HepG2 (cell line): Measurements from ENCODE around the gene GSS. TPM values are rescaled to one million over a fixed set of nuclear protein-coding genes. Genes with fewer than 3 reads are reported as not detected.
A peak's percentile ranks its signal among the peaks of the same experiment; 100 is the strongest.

ENCODE experiments used
- EHMT2 ChIP-seq: fragments of 200-600 bp; sonication (generic); IDR thresholded peaks from 2 replicates; pipeline ENCODE4 v1.7.0; 2017; ENCODE audit warnings: antibody characterized with exemption, low read depth, low read length, borderline replicate concordance
- FOSL1 ChIP-seq: sonication (generic); formaldehyde crosslinking; IDR thresholded peaks from 2 replicates; pipeline ENCODE4 v1.9.0; 2021; ENCODE audit warnings: missing genetic modification reagents, borderline replicate concordance
- JUNB ChIP-seq: sonication (generic); formaldehyde crosslinking; IDR thresholded peaks from 2 replicates; pipeline ENCODE4 v1.8.0; 2022; ENCODE audit warnings: missing genetic modification reagents, mild to moderate bottlenecking, borderline replicate concordance
- MATR3 ChIP-seq: sonication (generic); formaldehyde crosslinking; IDR thresholded peaks from 2 replicates; pipeline ENCODE4 v1.4.0; 2020; ENCODE audit warnings: missing genetic modification reagents
- MYC ChIP-seq: sonication (generic); formaldehyde crosslinking; IDR thresholded peaks from 2 replicates; pipeline ENCODE4 v1.9.0; 2021; ENCODE audit warnings: missing genetic modification reagents, borderline replicate concordance
- NCOA1 ChIP-seq: sonication (generic); formaldehyde crosslinking; IDR thresholded peaks from 2 replicates; pipeline ENCODE4 v1.9.0; 2021; ENCODE audit warnings: missing genetic modification reagents
- PITX1 ChIP-seq: sonication (generic); formaldehyde crosslinking; IDR thresholded peaks from 2 replicates; pipeline ENCODE4 v1.5.1; 2020; ENCODE audit warnings: mild to moderate bottlenecking, missing genetic modification reagents
- PTBP1 ChIP-seq: fragments of 200-400 bp; formaldehyde crosslinking; IDR thresholded peaks from 2 replicates; pipeline ENCODE4 v1.6.1; 2018; ENCODE audit warnings: low read length, low read depth; ENCODE audit not compliant: poor library complexity, severe bottlenecking
- REST ChIP-seq, 2 experiments: IDR thresholded peaks; 2 replicates each; pipeline ENCODE4 v1.6.1; 2011 to 2012; ENCODE audit warnings: low read length in 2 of 2, borderline replicate concordance in 1 of 2, low read depth in 1 of 2, mild to moderate bottlenecking in 1 of 2, moderate library complexity in 1 of 2
- SALL2 ChIP-seq: sonication (generic); formaldehyde crosslinking; IDR thresholded peaks from 2 replicates; pipeline ENCODE4 v1.8.1; 2023; ENCODE audit warnings: mild to moderate bottlenecking, missing genetic modification reagents, inconsistent platforms
- SRF ChIP-seq: IDR thresholded peaks from 2 replicates; pipeline ENCODE4 v1.6.1; 2011; ENCODE audit warnings: mild to moderate bottlenecking, low read depth, low read length, moderate library complexity
- SRSF9 ChIP-seq: fragments of 200-400 bp; formaldehyde crosslinking; IDR thresholded peaks from 2 replicates; pipeline ENCODE4 v1.6.1; 2018; ENCODE audit warnings: borderline replicate concordance, mild to moderate bottlenecking, low read depth, low read length; ENCODE audit not compliant: insufficient read depth, poor library complexity, severe bottlenecking
- ZC3H4 ChIP-seq: sonication (generic); formaldehyde crosslinking; IDR thresholded peaks from 2 replicates; pipeline ENCODE4 v1.4.0; 2020; ENCODE audit warnings: missing genetic modification reagents, borderline replicate concordance
- ZFP1 ChIP-seq: IDR thresholded peaks from 2 replicates; pipeline ENCODE4 v1.6.1; 2016
- ZMYM4 ChIP-seq: sonication (generic); formaldehyde crosslinking; IDR thresholded peaks from 2 replicates; pipeline ENCODE4 v1.8.1; 2023; ENCODE audit warnings: mild to moderate bottlenecking, missing genetic modification reagents
- ZNF20 ChIP-seq: sonication (generic); formaldehyde crosslinking; IDR thresholded peaks from 2 replicates; pipeline ENCODE4 v1.4.0; 2020; ENCODE audit warnings: mild to moderate bottlenecking, moderate library complexity, missing genetic modification reagents
- ZNF230 ChIP-seq: sonication (generic); formaldehyde crosslinking; IDR thresholded peaks from 2 replicates; pipeline ENCODE4 v1.4.0; 2020; ENCODE audit warnings: mild to moderate bottlenecking, missing genetic modification reagents
- ZNF232 ChIP-seq: sonication (generic); formaldehyde crosslinking; IDR thresholded peaks from 2 replicates; pipeline ENCODE4 v1.4.0; 2020; ENCODE audit warnings: missing genetic modification reagents, borderline replicate concordance
- ZNF3 ChIP-seq: IDR thresholded peaks from 2 replicates; pipeline ENCODE4 v1.7.0; 2017; ENCODE audit warnings: inconsistent platforms
- ZNF383 ChIP-seq: sonication (generic); formaldehyde crosslinking; IDR thresholded peaks from 2 replicates; pipeline ENCODE4 v1.4.0; 2020; ENCODE audit warnings: missing genetic modification reagents, mild to moderate bottlenecking, borderline replicate concordance
- ZNF841 ChIP-seq: sonication (generic); formaldehyde crosslinking; IDR thresholded peaks from 2 replicates; pipeline ENCODE4 v1.8.1; 2023; ENCODE audit warnings: missing genetic modification reagents, borderline replicate concordance
- ZSCAN22 ChIP-seq: sonication (generic); formaldehyde crosslinking; IDR thresholded peaks from 2 replicates; pipeline ENCODE4 v1.4.0; 2020; ENCODE audit warnings: mild to moderate bottlenecking, missing genetic modification reagents
- ZZZ3 ChIP-seq: sonication (generic); formaldehyde crosslinking; IDR thresholded peaks from 2 replicates; pipeline ENCODE4 v1.4.0; 2020; ENCODE audit warnings: missing genetic modification reagents, mild to moderate bottlenecking, borderline replicate concordance
- polyA plus RNA-seq, 8 experiments: library from polyadenylated mRNA; depleted of rRNA in 3 of 8; stranded (reverse) in 7 of 8; unstranded in 1 of 8; fragments of >200 nt; fragmentation: Illumina TruSeq in 4 of 8; extraction: Trizol in 4 of 8; gene quantifications; 2 replicates each; pipeline versions ENCODE4 v1.2.1 to v1.2.3, GENCODE V29; 2011 to 2016; ENCODE audit warnings: low read depth in 4 of 8, missing spikeins in 1 of 8, mixed read lengths in 1 of 8; ENCODE audit not compliant: insufficient read depth in 1 of 8
- total RNA-seq, 5 experiments: library from RNA; depleted of rRNA; stranded (reverse); fragments of >200 nt; fragmentation: Illumina TruSeq; extraction: Trizol; gene quantifications; 2 replicates each; pipeline ENCODE4 v1.2.3, GENCODE V29; 2016; ENCODE audit warnings: low read depth in 1 of 5
- TF ChIP-seq, protein P1 (sequence below): sonication (generic); formaldehyde crosslinking; IDR thresholded peaks from 2 replicates; pipeline ENCODE4 v1.4.0; 2020; ENCODE audit warnings: missing genetic modification reagents; ENCODE audit errors: not compliant biosample characterization

The GSS gene
- total and polyA plus RNA-seq, 2 of the 13 experiments (the other 11 are each of a cell fraction or from before 2014, with no cell fraction given), result 80.1 to 102 TPM

DNA sequence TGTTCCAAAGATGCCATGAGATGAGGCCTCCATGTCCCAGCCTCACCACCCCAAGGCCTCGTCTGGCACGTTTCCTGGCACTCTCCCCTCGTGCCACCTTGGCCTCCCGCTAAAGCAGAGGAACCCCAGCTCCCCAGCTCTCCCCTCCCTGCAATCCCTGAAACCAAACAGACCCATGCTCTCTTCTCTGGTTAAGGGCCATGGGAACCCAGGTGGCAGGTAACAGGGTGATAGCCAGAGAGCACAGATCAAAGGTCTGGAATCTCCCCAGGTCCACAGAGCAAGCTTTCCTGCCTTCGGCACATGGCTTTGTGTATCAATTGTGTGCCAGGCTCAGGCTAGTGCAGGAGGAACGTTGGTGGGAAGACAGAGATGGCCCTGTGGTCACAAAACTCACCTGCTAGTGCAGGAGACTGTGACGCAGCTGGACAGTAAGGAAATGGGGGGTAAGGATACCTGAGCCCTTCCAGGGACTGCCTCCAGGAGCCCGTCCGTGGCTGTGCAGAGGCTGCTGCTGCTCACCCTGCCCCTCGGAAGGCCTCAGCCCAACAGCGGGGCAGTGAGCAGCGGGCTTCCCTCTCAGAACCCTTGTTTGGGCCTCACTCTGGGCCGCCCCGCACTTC lies 39.0 kb upstream of the GSS start (continued):
- TF ChIP-seq REST (IDR thresholded peaks at IDR 0.05; ENCODE audit: borderline replicate concordance in 1 of 2, low read depth in 1 of 2, low read length in 2 of 2) (no peak), ZZZ3 (no peak), PITX1 (peak; percentile 40; the same call in 1 of the 2 replicates), ZNF230 (CRISPR knock-in tag) (0 out of 2 replicates have a peak, but pooled peaks have one; percentile 6), EHMT2 (no peak), ZNF232 (peak; percentile 45; the same call in 1 of the 2 replicates), SALL2 (CRISPR knock-in tag) (no peak), PTBP1 (no peak), MATR3 (no peak), NCOA1 (peak; percentile 96), SRSF9 (no peak), ZNF841 (CRISPR knock-in tag) (no peak), FOSL1 (CRISPR knock-in tag) (no peak), JUNB (no peak), ZNF3 (CRISPR knock-in tag) (peak; percentile 73; the same call in 1 of the 2 replicates), ZC3H4 (no peak), ZSCAN22 (no peak), ZFP1 (CRISPR knock-in tag) (no peak), ZNF20 (no peak), ZMYM4 (peak; percentile 68), SRF (no peak), MYC (CRISPR knock-in tag) (peak; percentile 84; the same call in 1 of the 2 replicates), ZNF383 (CRISPR knock-in tag) (no peak)
- TF ChIP-seq, protein P1, sequence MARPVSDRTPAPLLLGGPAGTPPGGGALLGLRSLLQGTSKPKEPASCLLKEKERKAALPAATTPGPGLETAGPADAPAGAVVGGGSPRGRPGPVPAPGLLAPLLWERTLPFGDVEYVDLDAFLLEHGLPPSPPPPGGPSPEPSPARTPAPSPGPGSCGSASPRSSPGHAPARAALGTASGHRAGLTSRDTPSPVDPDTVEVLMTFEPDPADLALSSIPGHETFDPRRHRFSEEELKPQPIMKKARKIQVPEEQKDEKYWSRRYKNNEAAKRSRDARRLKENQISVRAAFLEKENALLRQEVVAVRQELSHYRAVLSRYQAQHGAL, result no peak
